ENCODE measurements around the gene CADPS2.

The CADPS2 gene

GRCh38 chr7:122402235-122402634, 484.0 kb downstream of the CADPS2 start:
- Histone ChIP-seq H3K4me3 (ENCODE audit: low read depth, low read length, poor library complexity, severe bottlenecking) (no peak overlapping the region), H3K9me2 (ENCODE audit: low read depth, low read length) (no peaks in the 10 kb centered on the region), H2AFZ (ENCODE audit: low read length) (no peak overlapping the region), H3K27me3 (ENCODE audit: insufficient read depth, low read length) (no peaks in the 10 kb centered on the region), H3K4me1 (ENCODE audit: insufficient read depth, low read length, severe bottlenecking) (no peaks in the 10 kb centered on the region), H3K9me3 (ENCODE audit: low read length) (no peaks in the 10 kb centered on the region), H4K20me1 (ENCODE audit: insufficient read depth, low read length) (no peaks in the 10 kb centered on the region), H3K79me2 (ENCODE audit: insufficient read depth, low read length) (no peaks in the 10 kb centered on the region), H3K9ac (ENCODE audit: low read length) (no peak overlapping the region), H3K4me2 (ENCODE audit: low read length) (no peak overlapping the region), H3K36me3 (ENCODE audit: insufficient read depth, low read length) (no peaks in the 10 kb centered on the region), H3F3A (ENCODE audit: insufficient read depth, low read length) (no peaks in the 10 kb centered on the region), H3K27ac (ENCODE audit: low read depth, low read length, poor library complexity, severe bottlenecking) (no peak overlapping the region)
- TF ChIP-seq CTCF (IDR thresholded peaks at IDR 0.05; ENCODE audit: low read length) (no peak), EZH2 (IDR thresholded peaks at IDR 0.05; ENCODE audit: borderline replicate concordance, low read length) (no peak)

GRCh38 chr7:122397381-122397780, 488.9 kb downstream of the CADPS2 start:
- H3K4me2 ChIP-seq (ENCODE audit: low read length): no peak overlapping the region
- H3K27ac ChIP-seq (ENCODE audit: low read depth, low read length, poor library complexity, severe bottlenecking): no peak overlapping the region
- H3K4me3 ChIP-seq (ENCODE audit: low read depth, low read length, poor library complexity, severe bottlenecking): no peak overlapping the region
- no peaks in the 10 kb centered on the region for H4K20me1 ChIP-seq (ENCODE audit: insufficient read depth, low read length)
- H3K79me2 ChIP-seq (ENCODE audit: insufficient read depth, low read length): no peaks in the 10 kb centered on the region
- H3K36me3 ChIP-seq (ENCODE audit: insufficient read depth, low read length): no peaks in the 10 kb centered on the region
- H3F3A ChIP-seq (ENCODE audit: insufficient read depth, low read length): no peaks in the 10 kb centered on the region
- TF ChIP-seq EZH2 (IDR thresholded peaks at IDR 0.05; ENCODE audit: borderline replicate concordance, low read length) (no peak), CTCF (IDR thresholded peaks at IDR 0.05; ENCODE audit: low read length) (no peak)
- H3K9ac ChIP-seq (ENCODE audit: low read length): no peak overlapping the region
- H3K9me2 ChIP-seq (ENCODE audit: low read depth, low read length): no peaks in the 10 kb centered on the region
- H3K4me1 ChIP-seq (ENCODE audit: insufficient read depth, low read length, severe bottlenecking): no peaks in the 10 kb centered on the region
- no peak overlapping the region for H2AFZ ChIP-seq (ENCODE audit: low read length)
- no peaks in the 10 kb centered on the region for H3K27me3 ChIP-seq (ENCODE audit: insufficient read depth, low read length)
- H3K9me3 ChIP-seq (ENCODE audit: low read length): no peaks in the 10 kb centered on the region

- H2AFZ ChIP-seq (ENCODE audit: low read length): no peak overlapping the region
- H3F3A ChIP-seq (ENCODE audit: insufficient read depth, low read length): no peaks in the 10 kb centered on the region
- H3K4me3 ChIP-seq (ENCODE audit: low read depth, low read length, poor library complexity, severe bottlenecking): no peak overlapping the region
- no peaks in the 10 kb centered on the region for H3K4me1 ChIP-seq (ENCODE audit: insufficient read depth, low read length, severe bottlenecking)
- no peak for TF ChIP-seq EZH2 (IDR thresholded peaks at IDR 0.05; ENCODE audit: borderline replicate concordance, low read length)
- no peak for TF ChIP-seq CTCF (IDR thresholded peaks at IDR 0.05; ENCODE audit: low read length)
- no peaks in the 10 kb centered on the region for H3K9me3 ChIP-seq (ENCODE audit: low read length)
- H4K20me1 ChIP-seq (ENCODE audit: insufficient read depth, low read length): no peaks in the 10 kb centered on the region
- H3K9me2 ChIP-seq (ENCODE audit: low read depth, low read length): no peaks in the 10 kb centered on the region
- H3K4me2 ChIP-seq (ENCODE audit: low read length): no peak overlapping the region
- H3K27me3 ChIP-seq (ENCODE audit: insufficient read depth, low read length): no peaks in the 10 kb centered on the region
- no peaks in the 10 kb centered on the region for H3K36me3 ChIP-seq (ENCODE audit: insufficient read depth, low read length)
- no peaks in the 10 kb centered on the region for H3K79me2 ChIP-seq (ENCODE audit: insufficient read depth, low read length)
- H3K27ac ChIP-seq (ENCODE audit: low read depth, low read length, poor library complexity, severe bottlenecking): no peak overlapping the region
- no peak overlapping the region for H3K9ac ChIP-seq (ENCODE audit: low read length)
Measured at GRCh38 chr7:122394512-122394911, 491.7 kb downstream of the CADPS2 start.
